ENCODE data around the gene CCDC192.

CCDC192 gene

GRCh38 chr5:127919818-127920217 lies 216.6 kb downstream of the CCDC192 start:
- no peak overlapping the region for H3K4me3 Mint-ChIP-seq
- no peaks in the 10 kb centered on the region for H3K27me3 Mint-ChIP-seq
- no peak overlapping the region for H3K27ac Mint-ChIP-seq

GRCh38 chr5:127920936-127921335 lies 217.7 kb downstream of the CCDC192 start:
- Mint-ChIP-seq H3K4me3 (no peak overlapping the region), H3K4me1 (peaks cover 8% of the 10 kb centered on the region), H3K9me3 (no peaks in the 10 kb centered on the region), H3K36me3 (no peaks in the 10 kb centered on the region), H3K27me3 (peaks cover 2% of the 10 kb centered on the region), H3K27ac (no peak overlapping the region)

More at GRCh38 chr5:127919818-127920217, 216.6 kb downstream of the CCDC192 start:
- peaks cover 8% of the 10 kb centered on the region for H3K4me1 Mint-ChIP-seq
- H3K36me3 Mint-ChIP-seq, result no peaks in the 10 kb centered on the region
- H3K9me3 Mint-ChIP-seq, result no peaks in the 10 kb centered on the region

- no peaks in the 10 kb centered on the region for H3K9me3 Mint-ChIP-seq
Observed at GRCh38 chr5:127922603-127923002, 219.4 kb downstream of the CCDC192 start.

GRCh38 chr5:127923804-127924570 lies 220.8 kb downstream of the CCDC192 start:
- no peaks in the 10 kb centered on the region for H3K4me1 Mint-ChIP-seq

More at GRCh38 chr5:127922603-127923002, 219.4 kb downstream of the CCDC192 start:
- H3K4me1 Mint-ChIP-seq, result no peaks in the 10 kb centered on the region
- H3K4me3 Mint-ChIP-seq, result no peak overlapping the region
- peaks cover 3% of the 10 kb centered on the region for H3K27me3 Mint-ChIP-seq
- H3K27ac Mint-ChIP-seq, result no peak overlapping the region
- no peaks in the 10 kb centered on the region for H3K36me3 Mint-ChIP-seq

GRCh38 chr5:127924606-127925005 lies 221.4 kb downstream of the CCDC192 start:
- peaks cover 2% of the 10 kb centered on the region for H3K36me3 Mint-ChIP-seq
- H3K27me3 Mint-ChIP-seq, result peaks cover 5% of the 10 kb centered on the region
- no peaks in the 10 kb centered on the region for H3K9me3 Mint-ChIP-seq
- H3K4me1 Mint-ChIP-seq, result no peaks in the 10 kb centered on the region
- H3K4me3 Mint-ChIP-seq, result no peak overlapping the region
- no peak overlapping the region for H3K27ac Mint-ChIP-seq

More at GRCh38 chr5:127923804-127924570, 220.8 kb downstream of the CCDC192 start:
- Mint-ChIP-seq H3K27me3 (peaks cover 5% of the 10 kb centered on the region), H3K27ac (no peak overlapping the region), H3K9me3 (no peaks in the 10 kb centered on the region), H3K36me3 (peaks cover 2% of the 10 kb centered on the region), H3K4me3 (no peak overlapping the region)

- Mint-ChIP-seq H3K36me3 (peaks cover 2% of the 10 kb centered on the region), H3K27ac (no peak overlapping the region), H3K27me3 (peaks cover 5% of the 10 kb centered on the region), H3K9me3 (no peaks in the 10 kb centered on the region), H3K4me3 (no peak overlapping the region), H3K4me1 (no peaks in the 10 kb centered on the region)
Observed at GRCh38 chr5:127925916-127926315, 222.7 kb downstream of the CCDC192 start.

GRCh38 chr5:127926974-127927373 lies 223.8 kb downstream of the CCDC192 start:
- Mint-ChIP-seq H3K4me1 (no peaks in the 10 kb centered on the region), H3K27me3 (peaks cover 5% of the 10 kb centered on the region), H3K4me3 (no peak overlapping the region), H3K36me3 (peaks cover 2% of the 10 kb centered on the region), H3K9me3 (no peaks in the 10 kb centered on the region), H3K27ac (no peak overlapping the region)

- no peaks in the 10 kb centered on the region for H3K9me3 Mint-ChIP-seq
- H3K4me3 Mint-ChIP-seq, result no peak overlapping the region
- peaks cover 5% of the 10 kb centered on the region for H3K27me3 Mint-ChIP-seq
- no peak overlapping the region for H3K27ac Mint-ChIP-seq
- H3K4me1 Mint-ChIP-seq, result no peaks in the 10 kb centered on the region
- peaks cover 2% of the 10 kb centered on the region for H3K36me3 Mint-ChIP-seq
Observed at GRCh38 chr5:127928053-127928452, 224.9 kb downstream of the CCDC192 start.

- Mint-ChIP-seq H3K27me3 (peaks cover 5% of the 10 kb centered on the region), H3K27ac (no peak overlapping the region), H3K4me3 (no peak overlapping the region), H3K4me1 (no peaks in the 10 kb centered on the region), H3K36me3 (peaks cover 2% of the 10 kb centered on the region), H3K9me3 (no peaks in the 10 kb centered on the region)
Observed at GRCh38 chr5:127930311-127930710, 227.1 kb downstream of the CCDC192 start.

- no peaks in the 10 kb centered on the region for H3K9me3 Mint-ChIP-seq
- no peak overlapping the region for H3K4me3 Mint-ChIP-seq
- H3K36me3 Mint-ChIP-seq, result peaks cover 2% of the 10 kb centered on the region
- no peaks in the 10 kb centered on the region for H3K4me1 Mint-ChIP-seq
- H3K27ac Mint-ChIP-seq, result no peak overlapping the region
- peaks cover 3% of the 10 kb centered on the region for H3K27me3 Mint-ChIP-seq
Observed at GRCh38 chr5:127931396-127931795, 228.2 kb downstream of the CCDC192 start.

- Mint-ChIP-seq H3K27ac (no peak overlapping the region), H3K4me1 (no peaks in the 10 kb centered on the region), H3K36me3 (peaks cover under 1% of the 10 kb centered on the region), H3K4me3 (no peak overlapping the region), H3K9me3 (no peaks in the 10 kb centered on the region), H3K27me3 (peaks cover under 1% of the 10 kb centered on the region)
Observed at GRCh38 chr5:127933348-127933747, 230.2 kb downstream of the CCDC192 start.

- Mint-ChIP-seq H3K4me3 (no peak overlapping the region), H3K9me3 (no peaks in the 10 kb centered on the region), H3K4me1 (no peaks in the 10 kb centered on the region), H3K36me3 (no peaks in the 10 kb centered on the region), H3K27ac (no peak overlapping the region), H3K27me3 (no peaks in the 10 kb centered on the region)
Observed at GRCh38 chr5:127934791-127935256, 231.6 kb downstream of the CCDC192 start.

- Mint-ChIP-seq H3K4me3 (no peak overlapping the region), H3K9me3 (no peaks in the 10 kb centered on the region), H3K27ac (no peak overlapping the region), H3K4me1 (no peaks in the 10 kb centered on the region), H3K27me3 (no peaks in the 10 kb centered on the region), H3K36me3 (no peaks in the 10 kb centered on the region)
Observed at GRCh38 chr5:127935398-127935797, 232.2 kb downstream of the CCDC192 start.

- H3K27ac Mint-ChIP-seq, result no peak overlapping the region
Observed at GRCh38 chr5:127936439-127936972, 233.3 kb downstream of the CCDC192 start.

GRCh38 chr5:127938746-127939145 lies 235.6 kb downstream of the CCDC192 start:
- Mint-ChIP-seq H3K27ac (no peak overlapping the region), H3K9me3 (no peaks in the 10 kb centered on the region), H3K4me3 (no peak overlapping the region), H3K27me3 (no peaks in the 10 kb centered on the region), H3K4me1 (no peaks in the 10 kb centered on the region), H3K36me3 (no peaks in the 10 kb centered on the region)

More at GRCh38 chr5:127936439-127936972, 233.3 kb downstream of the CCDC192 start:
- Mint-ChIP-seq H3K9me3 (no peaks in the 10 kb centered on the region), H3K4me1 (no peaks in the 10 kb centered on the region), H3K27me3 (no peaks in the 10 kb centered on the region), H3K36me3 (no peaks in the 10 kb centered on the region), H3K4me3 (no peak overlapping the region)

- Mint-ChIP-seq H3K4me3 (no peak overlapping the region), H3K27ac (no peak overlapping the region), H3K36me3 (no peaks in the 10 kb centered on the region), H3K4me1 (no peaks in the 10 kb centered on the region), H3K9me3 (no peaks in the 10 kb centered on the region), H3K27me3 (no peaks in the 10 kb centered on the region)
Observed at GRCh38 chr5:127940854-127941253, 237.7 kb downstream of the CCDC192 start.

Measured in activated naive CD4-positive, alpha-beta T cell treated with anti-CD3 and anti-CD28 coated beads, Interleukin-2, amount 50 U/mL, for 24 hours (primary cell).